ENCODE data around the gene HTRA3. TPM values are rescaled to one million over a fixed set of nuclear protein-coding genes. Genes with fewer than 3 reads are reported as not detected.
A peak's percentile ranks its signal among the peaks of the same experiment; 100 is the strongest.

HTRA3 gene
- total and polyA plus RNA-seq, 2 of the 8 experiments (the other 6 are each of a cell fraction or from before 2014, with no cell fraction given): 3.2 to 5.8 TPM

DNA sequence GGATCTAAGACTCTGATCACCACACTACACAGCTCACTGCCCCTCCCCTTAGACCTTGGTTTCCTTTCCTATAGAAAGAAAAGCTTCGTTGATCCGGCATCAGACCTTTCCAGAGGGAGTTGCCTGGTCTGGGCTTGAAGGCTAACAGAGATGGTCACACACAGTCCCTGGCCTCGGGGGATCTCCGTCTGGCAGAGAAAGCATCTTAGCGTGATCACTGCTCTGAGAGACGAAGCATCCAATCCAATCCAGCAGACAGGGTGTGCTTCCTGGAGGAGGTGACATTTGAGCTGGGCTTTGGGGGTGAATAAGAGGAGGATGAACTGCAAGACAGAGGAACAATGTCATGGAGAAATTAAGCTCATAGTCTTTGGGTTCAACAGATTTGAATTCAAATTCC, 49.5 kb downstream of the HTRA3 start:
- DNase-seq (ENCODE audit: low read depth in 1 of 2, low spot score in 2 of 2) (peak in 1 of 2 experiments; percentile 10), FAIRE-seq (no peak)
- no peaks in the 10 kb centered on the region for H3K79me2 ChIP-seq (ENCODE audit: control insufficient read depth in 1 of 2, insufficient read depth in 2 of 2, low read length in 2 of 2)
- no peaks in the 10 kb centered on the region for H3K27me3 ChIP-seq (replicated peaks in 1 of 4; ENCODE audit: control insufficient read depth in 3 of 4, extremely low read depth in 1 of 4, insufficient read depth in 3 of 4, low read length in 3 of 4)
- no peak overlapping the region for H4K5ac ChIP-seq (ENCODE audit: insufficient read length, low read depth, low read length)
- H2BK20ac ChIP-seq (ENCODE audit: low read length): no peak overlapping the region
- H3K14ac ChIP-seq (ENCODE audit: insufficient read length): no peak overlapping the region
- no peak overlapping the region for H2BK12ac ChIP-seq (ENCODE audit: low read depth, low read length)
- no peak overlapping the region for H3K23ac ChIP-seq (ENCODE audit: insufficient read length)
- no peak overlapping the region for H2BK120ac ChIP-seq (replicated peaks; ENCODE audit: low read depth, low read length)
- H2AK5ac ChIP-seq (ENCODE audit: low read depth, low read length): no peak overlapping the region
- no peak overlapping the region for H2AFZ ChIP-seq (ENCODE audit: low read length)
- H3K4me3 ChIP-seq (ENCODE audit: extremely low read depth in 1 of 4, insufficient read depth in 2 of 4, low read depth in 3 of 4, low read length in 4 of 4): no peak overlapping the region
- H3K23me2 ChIP-seq (ENCODE audit: low read depth, low read length): peaks cover 6% of the 10 kb centered on the region; the same call in 1 of the 2 replicates
- no peak overlapping the region for H3K27ac ChIP-seq (ENCODE audit: low read depth, low read length)
- ChIA-PET POLR2A (ENCODE audit: partially characterized antibody) (interaction anchor here (0.9 kb wide), 1 partner anchor 81 kb away, joined by 3 read pairs; no protein-coding TSS in a partner anchor), CTCF (ENCODE audit: partially characterized antibody) (interaction anchor here (1.0 to 8.0 kb wide), 18 partner anchors 12 to 361 kb away, joined by 3 to 94 read pairs (median 8); no protein-coding TSS in a partner anchor)
- no peak overlapping the region for H3K18ac ChIP-seq (ENCODE audit: extremely low read depth, low read length)
- H3K4me1 ChIP-seq (replicated peaks in 1 of 4; ENCODE audit: control insufficient read depth in 3 of 4, insufficient read depth in 4 of 4, low read length in 3 of 4): peaks cover 0 to 17% (median 12%) of the 10 kb centered on the region in 4 experiments; a peak in 6 of 7 replicates
- no peak overlapping the region for H2BK5ac ChIP-seq (ENCODE audit: low read depth, low read length)
- H3K56ac ChIP-seq (replicated peaks; ENCODE audit: insufficient read length, low read depth, low read length): no peak overlapping the region
- peaks cover 0 to 4% of the 10 kb centered on the region in 2 experiments for H4K20me1 ChIP-seq (replicated peaks in 1 of 2; ENCODE audit: control insufficient read depth in 1 of 2, insufficient read depth in 2 of 2, low read length in 2 of 2)
- 89% methylated on average over 6 of the region's 6 CpGs; no CpG with 5 or more reads in 1 of the 2 experiments for WGBS, 2 experiments (ENCODE audit: extremely low coverage in 1 of 2, insufficient coverage in 1 of 2, insufficient read length in 1 of 2, insufficient replicate concordance in 2 of 2, low coverage in 1 of 2, low lambda C conversion rate in 2 of 2, missing lambda C conversion rate in 1 of 2)
- H3K79me1 ChIP-seq (ENCODE audit: low read depth, low read length): no peaks in the 10 kb centered on the region
- H3K9me3 ChIP-seq (ENCODE audit: insufficient read depth in 2 of 2, low read depth in 1 of 2, low read length in 1 of 2): no peaks in the 10 kb centered on the region; a peak in 2 of 4 replicates
- no peak overlapping the region for H4K91ac ChIP-seq (replicated peaks; ENCODE audit: insufficient read length, low read length)
- no peak overlapping the region for H3K9ac ChIP-seq (replicated peaks in 1 of 4; ENCODE audit: extremely low read depth in 1 of 4, low read depth in 3 of 4, low read length in 3 of 4)
- H3K36me3 ChIP-seq (ENCODE audit: control insufficient read depth in 2 of 4, insufficient read depth in 4 of 4, low read length in 3 of 4): no peaks in the 10 kb centered on the region
- H3K4ac ChIP-seq (replicated peaks; ENCODE audit: insufficient read length, low read depth, low read length): no peak overlapping the region
- H4K8ac ChIP-seq (ENCODE audit: extremely low read depth, insufficient read depth, low read length): no peak overlapping the region
- H2BK15ac ChIP-seq (ENCODE audit: low read length): no peak overlapping the region
- no peak overlapping the region for H3K4me2 ChIP-seq (ENCODE audit: insufficient read depth in 1 of 2, low read depth in 2 of 2, low read length in 2 of 2)
- TF ChIP-seq BCL11A (IDR thresholded peaks at IDR 0.05; ENCODE audit: low read depth in 2 of 2, low read length in 2 of 2) (no peak), MAFK (IDR thresholded peaks at IDR 0.05; ENCODE audit: low read depth, low read length) (no peak), NRF1 (IDR thresholded peaks at IDR 0.05; ENCODE audit: low read depth, low read length) (no peak), CREB1 (IDR thresholded peaks at IDR 0.05) (no peak), POLR2A (IDR thresholded peaks at IDR 0.05; ENCODE audit: control extremely low read depth in 1 of 2, low read depth in 2 of 2, low read length in 2 of 2) (no peak), USF2 (IDR thresholded peaks at IDR 0.05; ENCODE audit: low read length) (no peak), TEAD4 (IDR thresholded peaks at IDR 0.05; ENCODE audit: low read depth, low read length) (no peak), TBP (IDR thresholded peaks at IDR 0.05; ENCODE audit: low read depth, low read length) (no peak), RNF2 (IDR thresholded peaks at IDR 0.05; ENCODE audit: borderline replicate concordance, low read depth, low read length, missing control alignments, poor library complexity, severe bottlenecking) (no peak), SP4 (IDR thresholded peaks at IDR 0.05; ENCODE audit: low read length) (no peak)
- TF ChIP-seq, protein P1, sequence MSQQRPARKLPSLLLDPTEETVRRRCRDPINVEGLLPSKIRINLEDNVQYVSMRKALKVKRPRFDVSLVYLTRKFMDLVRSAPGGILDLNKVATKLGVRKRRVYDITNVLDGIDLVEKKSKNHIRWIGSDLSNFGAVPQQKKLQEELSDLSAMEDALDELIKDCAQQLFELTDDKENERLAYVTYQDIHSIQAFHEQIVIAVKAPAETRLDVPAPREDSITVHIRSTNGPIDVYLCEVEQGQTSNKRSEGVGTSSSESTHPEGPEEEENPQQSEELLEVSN (IDR thresholded peaks at IDR 0.05): no peak
- TF ChIP-seq, protein P2, sequence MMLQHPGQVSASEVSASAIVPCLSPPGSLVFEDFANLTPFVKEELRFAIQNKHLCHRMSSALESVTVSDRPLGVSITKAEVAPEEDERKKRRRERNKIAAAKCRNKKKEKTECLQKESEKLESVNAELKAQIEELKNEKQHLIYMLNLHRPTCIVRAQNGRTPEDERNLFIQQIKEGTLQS (IDR thresholded peaks at IDR 0.05; ENCODE audit: insufficient read depth, low read depth, low read length): no peak

All from H1 (cell line).